HAP-1 (cell line): Measurements from ENCODE around the gene B4GALNT1.
"Not testable (repeated sequence)": the region's sequence is repeated elsewhere in the genome, so short reads cannot be mapped to it uniquely, and the experiment has no call there.

ENCODE experiments used
- DNase-seq, 2 experiments: peaks; one replicate each; pipeline ENCODE4 v3.0.0-alpha.2; 2016 to 2020; ENCODE audit warnings: low spot score in 2 of 2
- H3K27me3 ChIP-seq: fragments of 250-450 bp; sonication (Bioruptor Pico); 2 replicates; pipeline ENCODE4 v1.5.1; 2020; ENCODE audit warnings: low read depth, mild to moderate bottlenecking, moderate library complexity
- H3K36me3 ChIP-seq: fragments of 250-450 bp; sonication (Bioruptor Pico); replicated peaks from 2 replicates; pipeline ENCODE4 v1.5.1; 2020; ENCODE audit warnings: mild to moderate bottlenecking
- H3K4me1 ChIP-seq: fragments of 250-450 bp; sonication (Bioruptor Pico); 2 replicates; pipeline ENCODE4 v1.5.1; 2020; ENCODE audit warnings: mild to moderate bottlenecking
- H3K4me3 ChIP-seq: fragments of 250-450 bp; sonication (Bioruptor Pico); 2 replicates; pipeline ENCODE4 v1.5.1; 2020; ENCODE audit warnings: mild to moderate bottlenecking, moderate library complexity
- H3K9me3 ChIP-seq: fragments of 250-450 bp; sonication (Bioruptor Pico); 2 replicates; pipeline ENCODE4 v1.5.1; 2020; ENCODE audit warnings: mild to moderate bottlenecking, moderate library complexity
- in situ Hi-C: fragments of 300-500 bp; cut with MboI; formaldehyde crosslinking; loops from 3 replicates; pipeline ENCODE4 v1.14.3; 2020; ENCODE audit warnings: low sequenced_read_pairs, inconsistent platforms, mixed read lengths

B4GALNT1 gene

DNA sequence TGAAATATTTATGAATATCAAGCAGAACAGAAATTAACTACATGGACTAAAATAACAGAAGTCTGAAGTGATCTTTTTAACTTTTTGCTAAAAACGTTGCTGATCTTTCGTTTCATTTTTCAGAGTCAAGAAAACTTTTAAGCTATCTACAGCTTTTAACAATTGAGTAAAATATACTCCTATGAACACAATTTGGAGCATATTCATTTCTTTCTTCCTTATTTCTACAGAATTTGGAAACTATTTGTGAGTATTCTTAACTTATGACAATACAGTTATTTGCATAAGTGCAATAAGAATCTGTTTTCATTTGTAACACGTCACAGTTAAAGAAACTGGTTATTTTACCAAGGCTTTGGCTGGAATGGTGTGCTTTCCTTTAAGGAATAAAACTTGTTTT, 21.0 kb upstream of the B4GALNT1 start:
- Histone ChIP-seq H3K4me3 (no peak overlapping the region), H3K36me3 (no peaks in the 10 kb centered on the region), H3K27me3 (no peaks in the 10 kb centered on the region), H3K9me3 (no peaks in the 10 kb centered on the region), H3K4me1 (no peaks in the 10 kb centered on the region)
- DNase-seq: no peak
- in situ Hi-C loops: no loop called here

DNA sequence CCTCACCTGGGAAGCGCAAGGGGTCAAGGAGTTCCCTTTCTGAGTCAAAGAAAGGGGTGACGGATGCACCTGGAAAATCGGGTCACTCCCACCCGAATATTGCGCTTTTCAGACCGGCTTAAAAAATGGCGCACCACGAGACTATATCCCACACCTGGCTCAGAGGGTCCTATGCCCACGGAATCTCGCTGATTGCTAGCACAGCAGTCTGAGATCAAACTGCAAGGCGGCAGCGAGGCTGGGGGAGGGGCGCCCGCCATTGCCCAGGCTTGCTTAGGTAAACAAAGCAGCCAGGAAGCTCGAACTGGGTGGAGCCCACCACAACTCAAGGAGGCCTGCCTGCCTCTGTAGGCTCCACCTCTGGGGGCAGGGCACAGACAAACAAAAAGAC, 13.7 kb upstream of the B4GALNT1 start:
- H3K4me1 ChIP-seq, in situ Hi-C loops, H3K27me3 ChIP-seq, H3K36me3 ChIP-seq, DNase-seq, H3K4me3 ChIP-seq: not testable (repeated sequence)
- peaks cover 19% of the 10 kb centered on the region for H3K9me3 ChIP-seq

DNA sequence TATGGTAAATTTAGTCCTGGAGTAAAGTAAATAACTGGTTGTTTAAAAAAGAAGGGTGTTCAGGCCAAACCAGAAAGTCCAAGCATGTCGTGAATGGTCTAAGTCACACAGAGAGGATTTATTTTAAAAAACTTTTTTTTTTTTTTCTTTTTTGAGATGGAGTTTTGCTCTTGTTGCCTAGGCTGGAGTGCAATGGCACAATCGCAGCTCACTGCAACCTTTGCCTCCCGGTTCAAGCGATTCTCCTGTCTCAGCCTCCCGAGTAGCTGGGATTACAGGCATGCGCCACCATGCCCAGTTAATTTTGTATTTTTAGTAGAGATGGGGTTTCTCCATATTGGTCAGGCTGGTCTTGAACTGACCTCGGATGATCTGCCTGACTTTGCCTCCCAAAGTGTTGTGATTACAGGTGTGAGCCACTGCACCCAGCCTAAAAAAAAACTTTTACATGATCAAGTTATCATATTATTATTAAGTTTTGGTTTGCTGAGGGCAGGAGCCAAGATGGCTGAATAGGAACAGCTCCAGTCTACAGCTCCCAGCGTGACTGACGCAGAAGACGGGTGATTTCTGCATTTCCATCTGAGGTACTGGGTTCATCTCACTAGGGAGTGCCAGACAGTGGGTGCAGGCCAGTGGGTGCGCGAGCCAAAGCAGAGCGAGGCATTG, 13.1 kb upstream of the B4GALNT1 start:
- peaks cover 19% of the 10 kb centered on the region for H3K9me3 ChIP-seq
- H3K27me3 ChIP-seq, in situ Hi-C loops, H3K36me3 ChIP-seq, H3K4me3 ChIP-seq, H3K4me1 ChIP-seq: not testable (repeated sequence)
- DNase-seq: peak in 1 of 2 experiments; percentile 52

DNA sequence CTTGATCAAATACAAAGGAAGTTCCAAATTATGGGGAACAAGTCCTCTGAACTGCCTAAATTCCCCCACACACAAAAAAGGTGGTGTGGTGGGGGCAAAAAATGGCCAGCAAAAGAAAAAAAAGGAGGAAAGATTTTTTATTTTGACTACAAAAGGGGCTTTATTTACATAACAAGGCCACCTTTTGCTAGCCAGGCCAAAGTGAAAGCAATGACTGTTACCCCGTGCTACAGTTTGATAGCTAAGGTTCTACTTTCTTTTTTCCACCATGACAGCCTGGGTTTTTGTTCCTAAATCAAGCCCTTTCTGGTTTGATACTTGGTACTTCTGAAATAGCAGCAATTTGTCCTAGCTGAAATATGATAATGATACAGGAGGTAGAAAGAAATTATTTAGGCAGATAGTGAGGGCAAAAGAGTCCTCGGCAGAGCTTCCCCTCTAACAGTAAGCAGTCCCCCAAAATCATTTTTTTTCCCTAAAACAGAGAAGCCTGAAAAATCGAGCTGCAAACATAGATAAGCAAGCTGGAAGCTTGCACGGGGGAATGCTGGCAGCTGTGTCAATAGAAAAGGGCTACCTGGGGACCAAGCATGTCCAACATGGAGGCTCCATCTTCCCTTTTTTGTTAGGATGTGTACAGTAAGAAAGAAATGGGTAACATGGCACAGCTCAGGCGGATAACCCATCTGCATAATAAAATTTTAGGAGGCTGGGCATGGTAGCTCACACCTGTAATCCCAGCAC, 8.9 kb upstream of the B4GALNT1 start:
- DNase-seq: no peak
- Histone ChIP-seq H3K36me3 (no peaks in the 10 kb centered on the region), H3K4me1 (peaks cover 8% of the 10 kb centered on the region), H3K4me3 (no peak overlapping the region), H3K9me3 (peaks cover 18% of the 10 kb centered on the region), H3K27me3 (no peaks in the 10 kb centered on the region)
- in situ Hi-C loops: no loop called here

DNA sequence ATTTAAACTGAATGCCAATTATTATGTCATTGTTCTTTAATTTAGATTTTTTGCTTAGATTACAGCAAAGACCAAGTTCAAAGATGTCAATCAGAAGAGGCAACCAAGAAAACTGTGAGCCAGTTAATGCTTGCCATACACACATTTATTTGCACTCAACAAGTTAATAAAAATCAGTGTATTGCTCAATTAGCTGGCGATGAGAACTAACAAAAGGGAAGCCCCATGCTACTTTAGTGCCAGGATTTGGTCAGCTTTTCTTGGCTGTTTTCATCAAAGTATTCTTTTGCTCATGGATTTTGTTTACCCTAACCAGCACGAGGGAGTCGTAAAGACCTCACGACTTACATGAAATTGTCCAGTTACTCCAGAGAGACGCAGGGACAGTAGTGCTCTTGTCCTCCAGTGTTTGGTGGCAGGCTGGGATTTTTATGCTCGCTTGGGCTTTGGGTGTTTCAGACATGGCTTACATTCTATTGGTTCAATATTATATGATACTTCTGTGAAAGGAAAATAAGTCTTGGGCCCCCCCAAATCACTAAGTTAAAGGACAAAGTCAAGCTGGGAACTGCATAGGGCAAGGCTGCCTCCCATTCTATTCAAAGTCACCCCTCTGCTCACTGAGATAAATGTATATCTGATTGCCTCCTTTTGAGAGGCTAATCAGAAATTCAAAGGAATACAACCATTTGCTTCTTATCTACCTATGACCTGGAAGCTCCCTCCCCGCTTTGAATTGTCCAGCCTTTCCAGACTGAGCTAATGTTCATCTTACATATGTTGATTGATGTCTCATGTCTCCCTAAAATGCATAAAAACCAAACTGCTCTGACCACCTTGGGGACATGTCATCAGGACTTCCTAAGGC, 7.4 kb upstream of the B4GALNT1 start:
- H3K9me3 ChIP-seq: peaks cover 9% of the 10 kb centered on the region
- in situ Hi-C loops: no loop called here
- H3K27me3 ChIP-seq: no peaks in the 10 kb centered on the region
- no peak overlapping the region for H3K4me3 ChIP-seq
- DNase-seq: no peak
- H3K36me3 ChIP-seq: no peaks in the 10 kb centered on the region
- H3K4me1 ChIP-seq: peaks cover 8% of the 10 kb centered on the region

DNA sequence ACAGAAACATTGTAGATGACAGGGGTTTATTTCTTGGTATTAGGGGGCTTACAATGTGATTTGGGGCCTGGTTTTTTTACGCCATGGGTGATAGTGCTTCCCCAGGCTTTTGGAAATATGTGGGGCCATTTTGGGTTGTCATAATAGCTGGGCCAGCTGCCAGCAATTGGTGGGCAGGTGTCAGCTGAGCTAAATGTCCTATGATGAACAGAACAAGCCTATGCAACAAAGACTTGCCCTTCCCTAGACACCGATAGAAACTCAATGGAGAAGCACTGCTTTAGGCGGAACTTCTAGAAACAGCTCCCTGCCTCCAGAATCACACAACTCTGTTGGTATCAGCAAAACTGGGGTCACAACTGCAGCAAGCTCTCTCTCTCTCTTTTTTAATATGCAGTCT, 5.1 kb upstream of the B4GALNT1 start:
- H3K27me3 ChIP-seq: no peaks in the 10 kb centered on the region
- H3K9me3 ChIP-seq: 0 out of 2 replicates have a peak, but pooled peaks cover 2% of the 10 kb centered on the region
- in situ Hi-C loops: no loop called here
- no peak for DNase-seq
- H3K4me1 ChIP-seq: peaks cover 14% of the 10 kb centered on the region
- no peak overlapping the region for H3K4me3 ChIP-seq
- no peaks in the 10 kb centered on the region for H3K36me3 ChIP-seq

DNA sequence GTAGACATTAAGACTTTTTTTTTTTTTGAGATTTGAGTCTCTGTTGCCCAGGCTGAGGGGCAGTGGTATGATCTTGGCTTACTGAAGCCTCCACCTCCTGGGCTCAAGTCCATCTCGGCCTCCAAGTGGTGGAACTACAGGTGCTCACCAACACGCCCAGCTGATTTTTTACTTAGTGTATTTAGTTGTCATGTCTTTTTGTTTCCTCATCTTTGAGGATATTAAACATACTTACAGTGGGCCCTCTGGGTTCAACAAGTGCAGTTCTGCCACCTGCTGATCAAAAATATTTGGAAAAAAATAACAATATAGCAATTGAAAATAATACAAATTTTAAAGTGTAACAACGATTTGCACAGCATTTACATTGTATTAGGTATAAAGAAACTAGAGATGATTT, 4.4 kb upstream of the B4GALNT1 start:
- Histone ChIP-seq H3K9me3 (0 out of 2 replicates have a peak, but pooled peaks cover 2% of the 10 kb centered on the region), H3K4me3 (no peak overlapping the region), H3K36me3 (no peaks in the 10 kb centered on the region), H3K27me3 (no peaks in the 10 kb centered on the region), H3K4me1 (peaks cover 14% of the 10 kb centered on the region)
- in situ Hi-C loops: no loop called here
- no peak for DNase-seq

DNA sequence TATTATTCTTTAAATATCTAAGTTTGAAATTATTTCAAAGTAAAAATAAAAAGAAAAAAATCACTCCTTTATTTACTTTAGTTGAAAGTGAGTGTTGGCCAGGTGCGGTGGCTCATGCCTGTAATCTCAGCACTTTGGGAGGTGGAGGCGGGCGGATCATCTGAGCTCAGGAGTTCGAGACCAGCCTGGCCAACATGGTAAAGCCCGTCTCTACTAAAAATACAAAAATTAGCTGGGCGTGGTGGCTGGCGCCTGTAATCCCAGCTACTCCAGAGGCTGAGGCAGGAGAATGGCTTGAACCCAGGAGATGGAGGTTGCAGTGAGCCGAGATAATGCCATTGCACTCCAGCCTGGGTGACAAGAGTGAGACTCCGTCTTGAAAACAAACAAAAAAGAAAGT, 3.7 kb upstream of the B4GALNT1 start:
- H3K4me1 ChIP-seq: peaks cover 13% of the 10 kb centered on the region
- in situ Hi-C loops, H3K4me3 ChIP-seq, H3K9me3 ChIP-seq, H3K27me3 ChIP-seq, DNase-seq, H3K36me3 ChIP-seq: not testable (repeated sequence)

DNA sequence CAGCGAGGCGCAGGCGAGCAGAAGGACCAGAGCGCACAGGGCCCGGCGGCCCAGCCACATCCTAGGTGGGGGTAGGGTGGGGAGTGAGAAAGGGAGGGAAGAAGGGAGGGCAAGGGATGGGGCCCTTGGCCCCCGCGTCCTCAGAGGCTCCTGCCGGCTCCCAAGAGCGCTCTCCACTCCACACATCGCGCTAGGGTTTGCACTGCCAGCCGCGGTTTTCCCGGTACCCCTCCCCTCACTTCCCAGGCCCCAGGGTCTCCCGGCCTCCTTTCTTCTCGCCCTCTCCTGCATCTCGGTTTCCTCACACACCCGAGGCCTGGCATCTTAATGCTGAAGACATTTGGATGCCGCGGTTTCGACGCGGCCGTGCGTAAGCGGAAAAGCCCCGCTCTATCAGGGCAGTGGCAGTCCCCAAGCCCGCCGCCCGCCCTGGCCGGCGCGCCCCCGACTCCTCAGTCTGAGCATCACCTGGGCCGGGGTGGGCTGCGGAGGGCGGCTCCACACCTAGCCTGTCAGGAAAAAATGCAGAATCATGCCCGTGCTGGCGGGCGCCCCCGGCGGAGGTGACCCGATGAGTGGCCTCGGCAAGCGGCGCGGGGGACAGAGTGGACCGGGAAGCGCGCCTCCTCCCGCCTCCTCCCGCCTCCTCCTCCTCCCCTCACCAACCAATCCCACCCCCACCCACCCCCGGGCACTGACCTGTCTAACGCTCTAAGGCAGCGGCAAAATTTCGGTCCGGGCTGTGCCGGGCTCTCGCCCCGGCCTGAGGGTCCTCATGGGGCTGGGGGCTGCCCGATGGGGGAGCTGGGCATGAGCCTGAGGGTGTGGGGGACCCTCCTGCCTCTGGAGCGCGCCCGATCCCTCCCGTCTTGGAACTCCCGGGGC, 686 bp downstream of the B4GALNT1 start:
- peak in 1 of 2 experiments; percentile 59 for DNase-seq
- H3K4me1 ChIP-seq: peaks cover 11% of the 10 kb centered on the region
- H3K4me3 ChIP-seq: peak overlapping the region; percentile 69
- H3K27me3 ChIP-seq: no peaks in the 10 kb centered on the region
- H3K36me3 ChIP-seq: peaks cover 9% of the 10 kb centered on the region
- in situ Hi-C loops: no loop called here
- no peaks in the 10 kb centered on the region for H3K9me3 ChIP-seq

DNA sequence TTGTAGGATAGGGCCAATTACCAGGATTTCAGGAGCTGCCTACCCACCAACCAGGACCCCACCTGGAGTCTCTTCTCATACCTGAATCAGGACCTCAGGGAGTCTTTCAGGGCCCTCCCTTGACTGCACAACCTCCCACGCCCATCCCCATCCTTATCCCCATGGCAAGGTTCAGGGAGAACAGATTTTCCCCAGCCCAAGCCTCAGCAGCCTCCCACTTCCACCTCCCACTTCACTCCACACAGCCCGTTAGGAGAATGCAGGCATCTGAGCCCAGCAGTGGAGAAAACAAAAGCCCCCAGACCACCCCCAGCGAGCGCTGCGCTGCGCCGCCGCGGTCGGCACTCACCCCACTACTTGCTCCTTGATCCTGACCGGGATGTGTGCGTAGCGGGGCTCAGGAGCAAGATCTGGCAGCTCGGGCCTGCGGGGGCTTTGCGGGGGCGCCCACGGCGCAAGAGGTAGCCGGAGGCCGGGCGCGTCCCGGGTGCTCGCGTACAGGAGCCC, 1.4 kb downstream of the B4GALNT1 start:
- H3K4me3 ChIP-seq: peak overlapping the region; percentile 69
- DNase-seq: no peak
- peaks cover 12% of the 10 kb centered on the region for H3K36me3 ChIP-seq
- no peaks in the 10 kb centered on the region for H3K9me3 ChIP-seq
- in situ Hi-C loops: no loop called here
- no peaks in the 10 kb centered on the region for H3K27me3 ChIP-seq
- H3K4me1 ChIP-seq: peaks cover 11% of the 10 kb centered on the region

DNA sequence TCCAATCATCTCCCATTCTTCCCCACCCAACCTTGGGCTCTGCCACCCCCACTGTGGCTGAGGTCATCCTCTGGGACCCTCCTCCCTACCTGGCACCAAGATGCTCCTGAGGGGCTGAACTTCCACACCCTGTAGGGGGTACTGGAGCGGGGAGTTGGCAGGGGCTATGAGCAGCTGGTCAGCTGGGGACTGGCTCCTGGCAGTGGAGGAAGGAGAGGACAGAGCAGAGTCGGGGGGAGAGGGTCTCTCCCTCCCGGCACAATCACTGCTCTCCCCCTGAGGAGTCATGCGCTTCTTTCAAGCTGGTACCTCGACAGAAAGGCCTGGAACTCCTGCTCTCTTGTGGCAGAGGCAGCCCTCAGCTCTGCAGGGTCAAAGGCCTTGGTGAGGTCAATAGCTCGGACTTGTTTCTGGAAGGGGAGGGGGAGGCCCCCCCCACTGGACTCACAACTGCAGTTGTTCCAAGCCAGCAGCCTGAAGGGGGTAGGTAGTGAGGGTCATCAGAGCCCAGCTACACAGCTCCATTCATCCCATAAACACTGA, 2.0 kb downstream of the B4GALNT1 start:
- peaks cover 12% of the 10 kb centered on the region for H3K36me3 ChIP-seq
- no peak for DNase-seq
- no peaks in the 10 kb centered on the region for H3K9me3 ChIP-seq
- no peak overlapping the region; the same call in 1 of the 2 replicates for H3K4me3 ChIP-seq
- peaks cover 11% of the 10 kb centered on the region for H3K4me1 ChIP-seq
- no peaks in the 10 kb centered on the region for H3K27me3 ChIP-seq
- in situ Hi-C loops: no loop called here

DNA sequence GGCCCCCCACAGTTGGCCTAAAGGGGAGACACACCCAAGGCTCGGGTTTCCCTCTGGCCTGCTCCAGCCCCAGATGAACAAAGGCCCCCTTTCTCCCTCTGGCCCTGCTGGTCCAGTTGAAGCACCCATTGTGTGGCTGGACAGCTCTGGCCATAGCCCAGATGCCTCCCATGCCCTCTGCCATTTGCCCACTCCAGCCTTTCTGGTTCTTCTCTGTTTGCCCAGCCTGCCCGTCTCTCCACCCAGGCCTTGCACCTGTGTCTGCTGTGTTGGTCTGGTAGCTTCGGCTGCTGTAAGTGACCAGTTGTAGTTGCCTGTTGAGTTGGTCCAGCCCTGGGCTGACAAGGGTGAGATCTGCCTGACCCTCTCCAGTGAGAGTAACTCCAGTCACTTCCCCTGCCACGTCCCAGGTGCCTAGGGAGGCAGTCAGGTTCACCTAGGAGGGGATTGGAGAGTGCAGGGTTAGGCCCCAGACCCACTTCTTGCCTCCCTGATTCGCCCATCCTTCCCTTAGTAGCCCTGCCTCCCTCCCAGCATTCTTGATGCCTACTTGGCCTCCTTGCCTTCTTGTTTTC, 3.0 kb downstream of the B4GALNT1 start:
- Histone ChIP-seq H3K9me3 (no peaks in the 10 kb centered on the region), H3K36me3 (peaks cover 12% of the 10 kb centered on the region), H3K4me3 (no peak overlapping the region), H3K4me1 (peaks cover 11% of the 10 kb centered on the region), H3K27me3 (no peaks in the 10 kb centered on the region)
- in situ Hi-C loops: no loop called here
- DNase-seq: no peak
